HG03342 (cell line): Measurements from ENCODE around the gene ACSL4.

Source experiments
- ATAC-seq: cut with Tn5 transposase; IDR thresholded peaks from one replicate; pipeline ENCODE4 v1.9.1; 2021; ENCODE audit warnings: mild to moderate bottlenecking, moderate library complexity; ENCODE audit not compliant: unreplicated experiment

The ACSL4 gene

GRCh38 chrX:109619771-109620170, 113.3 kb downstream of the ACSL4 start:
- no peak for ATAC-seq

- no peak for ATAC-seq
These were observed 118.1 kb downstream of the ACSL4 start for GRCh38 chrX:109614951-109615350.

GRCh38 chrX:109601486-109601885, 131.6 kb downstream of the ACSL4 start:
- no peak for ATAC-seq

- ATAC-seq, result no peak
These were observed 132.8 kb downstream of the ACSL4 start for GRCh38 chrX:109600237-109600651.

- no peak for ATAC-seq
These were observed 137.0 kb downstream of the ACSL4 start for GRCh38 chrX:109596015-109596414.
